WTC11 (cell line): Measurements from ENCODE around the gene SLC43A3.
"Not testable (repeated sequence)": the region's sequence is repeated elsewhere in the genome, so short reads cannot be mapped to it uniquely, and the experiment has no call there.

ENCODE experiments used
- CTCF ChIP-seq: fragments of 200-600 bp; IDR thresholded peaks from 2 replicates; pipeline ENCODE4 v1.8.0; 2022; ENCODE audit warnings: antibody characterized with exemption
- ERG ChIP-seq: fragments of 250-450 bp; sonication (Bioruptor Pico); IDR thresholded peaks from 2 replicates; pipeline ENCODE4 v1.8.0; 2021; ENCODE audit warnings: mild to moderate bottlenecking
- SMAD3 ChIP-seq: sonication (generic); formaldehyde crosslinking; IDR thresholded peaks from 2 replicates; pipeline ENCODE4 v1.8.0; 2022; ENCODE audit warnings: missing genetic modification reagents, mild to moderate bottlenecking, borderline replicate concordance

GRCh38 chr11:57445122-57445394 lies 18.1 kb upstream of the SLC43A3 start:
- not testable (repeated sequence) for TF ChIP-seq CTCF, ERG, SMAD3
